HepG2 (cell line): ENCODE results near the gene ZXDA. TPM values are rescaled to one million over a fixed set of nuclear protein-coding genes. Genes with fewer than 3 reads are reported as not detected.

Source experiments
- ATAC-seq: fragments of 200-7000 bp; cut with Tn5 transposase; 3 replicates; pipeline ENCODE4 v1.9.1; 2020; ENCODE audit warnings: mild to moderate bottlenecking, moderate library complexity
- BruUV-seq: library from RNA; stranded (reverse); fragments of 400-500 nt; replicated peaks from 2 replicates; lab custom pipeline; 2021; lab: Mats Ljungman, UMichigan
- CTCF ChIA-PET: fragments of 300-600 bp; formaldehyde crosslinking; extraction: SDS; loops from one replicate; lab custom pipeline; 2021; ENCODE audit warnings: low total read pairs, inconsistent platforms, low intra/inter-chr PET ratio; lab: Yijun Ruan, JAX
- POLR2A ChIA-PET: fragments of 350-600 bp; sonication (Branson Sonifier 250); formaldehyde crosslinking; loops from one replicate; lab custom pipeline; 2020; ENCODE audit warnings: antibody characterized with exemption, inconsistent platforms; lab: Yijun Ruan, JAX
- DNase-seq: peaks from one replicate; pipeline ENCODE4 v3.0.0-alpha.2; 2015; ENCODE audit warnings: low spot score
- FAIRE-seq: peaks from 3 replicates; lab custom pipeline; 2011; peaks lifted over from hg19 to GRCh38; lab: Jason Lieb, UNC
- H2AFZ ChIP-seq: one replicate; pipeline ENCODE4 v1.6.1; 2011; ENCODE audit warnings: low read length, inconsistent platforms
- H3K27ac ChIP-seq: fragments of 300-600 bp; 3 replicates; pipeline ENCODE4 v1.8.0; 2011; ENCODE audit warnings: mixed run types, mild to moderate bottlenecking, mixed read lengths, low read length, inconsistent platforms; ENCODE audit not compliant: insufficient read depth; ENCODE audit errors: extremely low read length
- H3K27me3 ChIP-seq, 2 experiments: fragments of 200-600 bp in 1 of 2; 2 replicates in 1 of 2; 3 replicates in 1 of 2; pipeline versions ENCODE4 v1.6.0 to v1.8.0; 2011; ENCODE audit warnings: low read length in 2 of 2, mild to moderate bottlenecking in 2 of 2, moderate library complexity in 2 of 2, inconsistent platforms in 1 of 2; ENCODE audit not compliant: insufficient read depth in 2 of 2, control insufficient read depth in 1 of 2
- H3K36me3 ChIP-seq, 2 experiments: fragments of 200-600 bp in 1 of 2; replicated peaks in 1 of 2; 2 replicates in 1 of 2; 3 replicates in 1 of 2; pipeline versions ENCODE4 v1.5.1 to v1.8.0; 2011; ENCODE audit warnings: low read length in 2 of 2, inconsistent platforms in 1 of 2; ENCODE audit not compliant: insufficient read depth in 2 of 2, control insufficient read depth in 1 of 2
- H3K4me1 ChIP-seq: 2 replicates; pipeline ENCODE4 v1.5.1; 2012; ENCODE audit warnings: low read length, inconsistent platforms; ENCODE audit not compliant: insufficient read depth
- H3K4me2 ChIP-seq: 2 replicates; pipeline ENCODE4 v1.6.0; 2011; ENCODE audit warnings: low read depth, low read length, inconsistent platforms
- H3K4me3 ChIP-seq, 3 experiments: fragments of 200-600 bp in 1 of 3; sonication (generic), shearing (Covaris generic) in 1 of 3; replicated peaks in 1 of 3; 2 replicates each; pipeline ENCODE4 v1.5.1; 2011 to 2016; ENCODE audit warnings: low read length in 3 of 3, inconsistent platforms in 2 of 3, low read depth in 2 of 3, mild to moderate bottlenecking in 2 of 3, control low read depth in 1 of 3, mixed read lengths in 1 of 3; ENCODE audit not compliant: insufficient read depth in 1 of 3
- H3K79me2 ChIP-seq: one replicate; pipeline ENCODE4 v1.6.1; 2011; ENCODE audit warnings: low read length, inconsistent platforms; ENCODE audit not compliant: insufficient read depth
- H3K9ac ChIP-seq: 2 replicates; pipeline ENCODE4 v1.6.0; 2011; ENCODE audit warnings: mild to moderate bottlenecking, low read depth, low read length, inconsistent platforms; ENCODE audit not compliant: insufficient read depth
- H3K9me3 ChIP-seq: 2 replicates; pipeline ENCODE4 v1.5.1; 2012; ENCODE audit warnings: mild to moderate bottlenecking, low read length
- H4K20me1 ChIP-seq: 2 replicates; pipeline ENCODE4 v1.6.0; 2011; ENCODE audit warnings: inconsistent platforms, mild to moderate bottlenecking, low read length, moderate library complexity; ENCODE audit not compliant: insufficient read depth
- FIP1L1 ChIP-seq: fragments of 200-400 bp; formaldehyde crosslinking; IDR thresholded peaks from 2 replicates; pipeline ENCODE4 v1.6.1; 2018; ENCODE audit warnings: low read depth, mild to moderate bottlenecking, low read length, moderate library complexity, borderline replicate concordance; ENCODE audit not compliant: insufficient read depth
- MAFF ChIP-seq: IDR thresholded peaks from 2 replicates; pipeline ENCODE4 v1.6.1; 2011; ENCODE audit warnings: low read depth, low read length, improper control_type of control experiment
- MAFK ChIP-seq, 2 experiments: IDR thresholded peaks in 1 of 2; conservative IDR thresholded peaks in 1 of 2; 2 replicates each; pipeline ENCODE4 v1.6.1; 2011; ENCODE audit warnings: improper control_type of control experiment in 2 of 2, low read length in 2 of 2
- MBNL3 ChIP-seq: fragments of 250-450 bp; sonication (Bioruptor Pico); conservative IDR thresholded peaks from 2 replicates; pipeline ENCODE4 v1.8.0; 2022; ENCODE audit warnings: mild to moderate bottlenecking, inconsistent platforms
- MTA1 ChIP-seq: sonication (generic); formaldehyde crosslinking; IDR thresholded peaks from 2 replicates; pipeline ENCODE4 v1.4.0; 2020; ENCODE audit warnings: missing genetic modification reagents, mild to moderate bottlenecking, borderline replicate concordance
- NPAS2 ChIP-seq: sonication (generic); formaldehyde crosslinking; IDR thresholded peaks from 2 replicates; pipeline ENCODE4 v1.8.0; 2022; ENCODE audit warnings: mild to moderate bottlenecking, missing genetic modification reagents, borderline replicate concordance
- RFX3 ChIP-seq: IDR thresholded peaks from 2 replicates; pipeline ENCODE4 v1.6.1; 2016; ENCODE audit warnings: missing biosample characterization, missing genetic modification reagents
- SCMH1 ChIP-seq: sonication (generic); formaldehyde crosslinking; IDR thresholded peaks from 2 replicates; pipeline ENCODE4 v1.9.0; 2021; ENCODE audit warnings: missing genetic modification reagents, mild to moderate bottlenecking, borderline replicate concordance
- ZBTB42 ChIP-seq: sonication (generic); formaldehyde crosslinking; IDR thresholded peaks from 2 replicates; pipeline ENCODE4 v1.5.0; 2020; ENCODE audit warnings: mild to moderate bottlenecking, missing genetic modification reagents
- WGBS: methylation state at CpG from one replicate; pipeline ENCODE4 v1.1.6; 2017; ENCODE audit warnings: low lambda C conversion rate; 5-methylcytosine and 5-hydroxymethylcytosine counted together
- in situ Hi-C: cut with HindIII; loops from 2 replicates; pipeline ENCODE4 v1.10.0; 2017; ENCODE audit warnings: low pct_unique_long_range_greater_than_20kb; ENCODE audit not compliant: extremely low pct_ligation_motif_present
- intact Hi-C: fragments of 100-400 bp; cut with micrococcal nuclease; formaldehyde crosslinking; loops from one replicate; pipeline ENCODE4 v1.10.0; 2022; ENCODE audit not compliant: unreplicated experiment
- polyA plus RNA-seq, 8 experiments: library from polyadenylated mRNA; depleted of rRNA in 3 of 8; stranded (reverse) in 7 of 8; unstranded in 1 of 8; fragments of >200 nt; fragmentation: Illumina TruSeq in 4 of 8; extraction: Trizol in 4 of 8; gene quantifications; 2 replicates each; pipeline versions ENCODE4 v1.2.1 to v1.2.3, GENCODE V29; 2011 to 2016; ENCODE audit warnings: low read depth in 4 of 8, missing spikeins in 1 of 8, mixed read lengths in 1 of 8; ENCODE audit not compliant: insufficient read depth in 1 of 8
- total RNA-seq, 5 experiments: library from RNA; depleted of rRNA; stranded (reverse); fragments of >200 nt; fragmentation: Illumina TruSeq; extraction: Trizol; gene quantifications; 2 replicates each; pipeline ENCODE4 v1.2.3, GENCODE V29; 2016; ENCODE audit warnings: low read depth in 1 of 5
- TF ChIP-seq, protein P1 (sequence below): sonication (generic); formaldehyde crosslinking; IDR thresholded peaks from 2 replicates; pipeline ENCODE4 v1.5.0; 2020; ENCODE audit warnings: mild to moderate bottlenecking, missing genetic modification reagents, borderline replicate concordance
- TF ChIP-seq, protein P2 (sequence below), 2 experiments: fragments of 450-650 bp in 1 of 2; sonication (generic) in 1 of 2; formaldehyde crosslinking; IDR thresholded peaks; 2 replicates each; pipeline versions ENCODE4 v1.5.0 to v1.8.0; 2020 to 2022; ENCODE audit warnings: mild to moderate bottlenecking in 1 of 2, missing genetic modification reagents in 1 of 2

Gene ZXDA
- total and polyA plus RNA-seq, 2 of the 13 experiments (the other 11 are each of a cell fraction or from before 2014, with no cell fraction given), result not detected

DNA sequence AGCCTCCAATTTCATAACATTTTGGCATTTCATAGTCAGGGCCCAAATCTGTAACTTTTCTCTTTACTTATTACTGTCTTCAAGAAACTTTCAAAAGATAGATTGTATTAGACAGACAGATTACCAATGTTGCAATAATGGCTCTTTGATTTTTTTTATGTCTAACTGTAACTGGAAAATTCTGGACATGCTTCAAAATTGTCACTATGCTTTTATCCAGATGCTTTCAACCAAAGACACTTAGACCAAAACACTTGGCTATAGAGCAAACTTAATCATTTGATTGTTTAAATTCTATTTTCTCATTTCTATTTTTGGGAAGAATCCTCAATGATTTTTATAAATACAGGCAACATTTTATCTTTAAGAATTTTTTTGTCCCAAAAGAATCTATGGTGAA is 10.4 kb downstream of the ZXDA start:
- ATAC-seq, result no peak
- no peak for FAIRE-seq
- H2AFZ ChIP-seq, result no peak overlapping the region
- H3K9ac ChIP-seq, result no peak overlapping the region
- BruUV-seq, result no TSS peak
- no peaks in the 10 kb centered on the region for H3K79me2 ChIP-seq
- no peaks in the 10 kb centered on the region for H3K36me3 ChIP-seq
- DNase-seq, result no peak
- no peaks in the 10 kb centered on the region for H3K9me3 ChIP-seq
- POLR2A ChIA-PET, result no interaction called here
- intact Hi-C loops (no loop called here), in situ Hi-C loops (loop anchor here (25.0 kb wide), 2 partner anchors 88 to 313 kb away; partner anchors contain the start of gene ZXDB)
- no peak overlapping the region for H3K4me3 ChIP-seq
- H3K27ac ChIP-seq, result no peak overlapping the region
- no peak for TF ChIP-seq MAFF
- no peak for TF ChIP-seq MTA1
- TF ChIP-seq SCMH1 (CRISPR knock-in tag), result no peak
- no peak for TF ChIP-seq ZBTB42
- no peak for TF ChIP-seq FIP1L1
- TF ChIP-seq NPAS2 (CRISPR knock-in tag), result no peak
- no peaks in the 10 kb centered on the region for H3K4me1 ChIP-seq
- H3K27me3 ChIP-seq, result no peaks in the 10 kb centered on the region
- no peak overlapping the region for H3K4me2 ChIP-seq
- no peaks in the 10 kb centered on the region for H4K20me1 ChIP-seq
- CTCF ChIA-PET, result no interaction called here

DNA sequence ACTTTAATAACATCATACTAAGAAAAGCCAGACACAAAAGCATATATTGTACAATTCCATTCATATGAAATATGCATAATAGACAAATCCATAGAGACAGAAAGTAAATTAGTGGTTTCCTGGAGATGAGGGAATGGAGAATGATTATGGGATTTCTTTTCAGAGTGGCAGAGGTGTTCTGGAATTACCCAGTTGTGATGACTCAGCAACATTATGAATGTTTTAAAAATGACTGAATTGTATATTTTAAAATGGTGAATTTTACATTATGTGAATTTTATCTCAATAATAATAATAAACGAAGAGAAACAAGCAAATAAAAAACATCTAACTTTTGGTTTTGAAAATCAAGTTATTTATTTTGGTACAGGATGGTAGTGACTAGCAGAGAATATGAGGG is 11.2 kb downstream of the ZXDA start:
- no peak overlapping the region for H3K4me3 ChIP-seq
- intact Hi-C loops (no loop called here), in situ Hi-C loops (no loop called here)
- POLR2A ChIA-PET, result no interaction called here
- no peaks in the 10 kb centered on the region for H3K9me3 ChIP-seq
- FAIRE-seq (no peak), ATAC-seq (no peak), DNase-seq (no peak)
- H2AFZ ChIP-seq, result no peak overlapping the region
- TF ChIP-seq RFX3 (CRISPR knock-in tag), result no peak
- TF ChIP-seq MAFF, result peak; percentile 91
- TF ChIP-seq, protein P1, sequence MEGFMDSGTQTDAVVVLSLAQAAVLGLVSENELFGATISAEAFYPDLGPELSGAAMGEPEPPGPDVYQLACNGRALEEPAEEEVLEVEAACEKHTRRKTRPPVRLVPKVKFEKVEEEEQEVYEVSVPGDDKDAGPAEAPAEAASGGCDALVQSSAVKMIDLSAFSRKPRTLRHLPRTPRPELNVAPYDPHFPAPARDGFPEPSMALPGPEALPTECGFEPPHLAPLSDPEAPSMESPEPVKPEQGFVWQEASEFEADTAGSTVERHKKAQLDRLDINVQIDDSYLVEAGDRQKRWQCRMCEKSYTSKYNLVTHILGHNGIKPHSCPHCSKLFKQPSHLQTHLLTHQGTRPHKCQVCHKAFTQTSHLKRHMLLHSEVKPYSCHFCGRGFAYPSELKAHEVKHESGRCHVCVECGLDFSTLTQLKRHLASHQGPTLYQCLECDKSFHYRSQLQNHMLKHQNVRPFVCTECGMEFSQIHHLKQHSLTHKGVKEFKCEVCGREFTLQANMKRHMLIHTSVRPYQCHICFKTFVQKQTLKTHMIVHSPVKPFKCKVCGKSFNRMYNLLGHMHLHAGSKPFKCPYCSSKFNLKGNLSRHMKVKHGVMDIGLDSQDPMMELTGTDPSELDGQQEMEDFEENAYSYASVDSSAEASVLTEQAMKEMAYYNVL (CRISPR knock-in tag), result no peak
- TF ChIP-seq, protein P2, sequence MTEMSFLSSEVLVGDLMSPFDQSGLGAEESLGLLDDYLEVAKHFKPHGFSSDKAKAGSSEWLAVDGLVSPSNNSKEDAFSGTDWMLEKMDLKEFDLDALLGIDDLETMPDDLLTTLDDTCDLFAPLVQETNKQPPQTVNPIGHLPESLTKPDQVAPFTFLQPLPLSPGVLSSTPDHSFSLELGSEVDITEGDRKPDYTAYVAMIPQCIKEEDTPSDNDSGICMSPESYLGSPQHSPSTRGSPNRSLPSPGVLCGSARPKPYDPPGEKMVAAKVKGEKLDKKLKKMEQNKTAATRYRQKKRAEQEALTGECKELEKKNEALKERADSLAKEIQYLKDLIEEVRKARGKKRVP (CRISPR knock-in tag; IDR thresholded peaks at IDR 0.05), result no peak
- peak; percentile 79 to 91 for TF ChIP-seq MAFK (conservative IDR thresholded peaks at IDR 0.05 in 1 of 2, IDR thresholded peaks at IDR 0.05 in 1 of 2; ENCODE audit: low read length in 2 of 2)
- TF ChIP-seq MBNL3 (CRISPR knock-in tag), result no peak
- H3K79me2 ChIP-seq, result no peaks in the 10 kb centered on the region
- no peaks in the 10 kb centered on the region for H3K36me3 ChIP-seq
- H3K27me3 ChIP-seq, result no peaks in the 10 kb centered on the region
- no peak overlapping the region for H3K9ac ChIP-seq
- no TSS peak for BruUV-seq
- no peak overlapping the region for H3K27ac ChIP-seq
- no peaks in the 10 kb centered on the region for H4K20me1 ChIP-seq
- no peaks in the 10 kb centered on the region for H3K4me1 ChIP-seq
- 0% methylated on average over 1 of the region's 1 CpG for WGBS
- no peak overlapping the region for H3K4me2 ChIP-seq
- CTCF ChIA-PET, result no interaction called here
